Measurements from ENCODE around the gene CTNNAL1.
"Not testable (repeated sequence)": the region's sequence is repeated elsewhere in the genome, so short reads cannot be mapped to it uniquely, and the experiment has no call there.

Gene CTNNAL1

DNA sequence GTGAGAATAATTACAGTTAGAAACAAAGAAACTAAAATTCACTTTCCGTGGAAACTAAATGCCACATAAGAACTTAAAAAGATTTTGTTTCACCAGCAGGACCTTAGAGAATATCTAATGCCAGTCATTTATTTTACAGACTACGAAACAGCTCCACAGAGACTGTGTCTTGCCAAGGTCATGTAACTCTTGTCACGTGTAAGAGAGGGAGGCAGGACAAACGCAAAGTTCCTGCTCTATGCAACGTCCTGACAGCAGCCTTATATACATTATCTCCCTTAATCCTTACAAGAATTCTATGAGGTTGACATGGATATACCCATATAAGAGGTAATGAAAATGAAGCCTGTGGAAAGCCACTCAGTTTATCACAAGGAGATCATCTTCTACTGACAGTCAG is 39.4 kb downstream of the CTNNAL1 start:
- Histone ChIP-seq H3K79me2 (ENCODE audit: insufficient read depth, low read depth) (no peaks in the 10 kb centered on the region), H3K4me2 (no peak overlapping the region), H3K27me3 (ENCODE audit: insufficient read depth, low read depth) (no peaks in the 10 kb centered on the region), H4K20me1 (ENCODE audit: insufficient read depth) (no peaks in the 10 kb centered on the region), H3K4me3 (IDR thresholded peaks at IDR 0.05; ENCODE audit: insufficient read depth, low read depth, low read length) (no peak overlapping the region), H3K9ac (no peak overlapping the region), H2AFZ (ENCODE audit: low read depth) (no peak overlapping the region), H3K27ac (no peak overlapping the region), H3K36me3 (ENCODE audit: insufficient read depth) (no peaks in the 10 kb centered on the region), H3K4me1 (ENCODE audit: low read depth, poor library complexity, severe bottlenecking) (no peaks in the 10 kb centered on the region)
- TF ChIP-seq, protein P1, sequence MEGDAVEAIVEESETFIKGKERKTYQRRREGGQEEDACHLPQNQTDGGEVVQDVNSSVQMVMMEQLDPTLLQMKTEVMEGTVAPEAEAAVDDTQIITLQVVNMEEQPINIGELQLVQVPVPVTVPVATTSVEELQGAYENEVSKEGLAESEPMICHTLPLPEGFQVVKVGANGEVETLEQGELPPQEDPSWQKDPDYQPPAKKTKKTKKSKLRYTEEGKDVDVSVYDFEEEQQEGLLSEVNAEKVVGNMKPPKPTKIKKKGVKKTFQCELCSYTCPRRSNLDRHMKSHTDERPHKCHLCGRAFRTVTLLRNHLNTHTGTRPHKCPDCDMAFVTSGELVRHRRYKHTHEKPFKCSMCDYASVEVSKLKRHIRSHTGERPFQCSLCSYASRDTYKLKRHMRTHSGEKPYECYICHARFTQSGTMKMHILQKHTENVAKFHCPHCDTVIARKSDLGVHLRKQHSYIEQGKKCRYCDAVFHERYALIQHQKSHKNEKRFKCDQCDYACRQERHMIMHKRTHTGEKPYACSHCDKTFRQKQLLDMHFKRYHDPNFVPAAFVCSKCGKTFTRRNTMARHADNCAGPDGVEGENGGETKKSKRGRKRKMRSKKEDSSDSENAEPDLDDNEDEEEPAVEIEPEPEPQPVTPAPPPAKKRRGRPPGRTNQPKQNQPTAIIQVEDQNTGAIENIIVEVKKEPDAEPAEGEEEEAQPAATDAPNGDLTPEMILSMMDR (conservative IDR thresholded peaks at IDR 0.05; ENCODE audit: low read depth, low read length), result no peak

DNA sequence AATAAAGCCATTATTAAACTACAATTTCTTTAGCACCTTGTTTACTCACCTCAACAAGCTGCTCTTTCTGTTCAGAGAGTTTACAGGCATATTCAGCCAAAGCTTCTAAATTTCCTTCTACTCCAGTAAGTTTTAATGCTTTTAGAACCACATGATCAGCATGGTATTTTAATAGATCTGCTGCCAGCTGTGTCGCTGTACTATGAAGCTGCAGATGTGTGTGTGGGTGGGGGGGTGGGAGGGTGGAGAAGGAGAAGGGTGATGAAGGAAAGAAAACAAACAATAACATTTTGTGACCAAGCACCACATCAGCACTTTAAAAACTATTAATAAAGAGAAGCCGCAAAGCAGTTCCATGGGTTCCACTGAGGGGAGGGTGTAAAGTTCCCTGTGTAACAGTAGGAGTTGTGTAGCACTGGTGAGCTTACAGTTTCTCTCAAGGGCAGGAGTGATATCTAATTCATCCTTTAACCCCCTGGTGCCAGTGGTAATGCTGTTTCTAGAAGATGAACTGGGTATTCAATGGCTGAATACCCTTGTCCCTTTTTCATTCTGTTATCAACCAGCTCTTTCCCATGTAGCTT is 40.6 kb downstream of the CTNNAL1 start:
- Histone ChIP-seq H3K36me3 (ENCODE audit: insufficient read depth) (no peaks in the 10 kb centered on the region), H3K9ac (no peak overlapping the region), H4K20me1 (ENCODE audit: insufficient read depth) (no peaks in the 10 kb centered on the region), H3K4me1 (ENCODE audit: low read depth, poor library complexity, severe bottlenecking) (no peaks in the 10 kb centered on the region), H3K27me3 (ENCODE audit: insufficient read depth, low read depth) (no peaks in the 10 kb centered on the region), H3K27ac (no peak overlapping the region), H3K79me2 (ENCODE audit: insufficient read depth, low read depth) (no peaks in the 10 kb centered on the region), H3K4me2 (no peak overlapping the region), H2AFZ (ENCODE audit: low read depth) (no peak overlapping the region), H3K4me3 (IDR thresholded peaks at IDR 0.05; ENCODE audit: insufficient read depth, low read depth, low read length) (no peak overlapping the region)
- TF ChIP-seq, protein P1 (conservative IDR thresholded peaks at IDR 0.05; ENCODE audit: low read depth, low read length), result no peak

DNA sequence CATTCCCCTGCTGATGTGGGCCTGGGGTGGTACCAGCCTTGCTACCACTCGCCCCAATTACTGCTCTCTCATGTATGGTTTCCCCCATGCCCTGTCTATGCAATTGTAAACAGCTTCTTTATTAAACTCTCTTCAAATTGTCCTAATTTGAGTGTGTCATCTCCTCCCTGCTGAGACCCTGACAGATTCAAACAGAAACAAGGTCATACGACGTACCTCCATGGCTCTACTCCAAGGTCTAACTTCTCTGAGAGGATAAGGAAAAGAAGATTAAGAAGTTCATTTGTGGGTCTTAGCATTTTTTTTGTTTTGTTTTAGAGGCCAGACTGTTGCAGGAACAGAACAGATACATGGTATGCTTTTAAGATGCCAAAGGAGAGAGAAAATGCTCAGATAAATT is 41.1 kb downstream of the CTNNAL1 start:
- Histone ChIP-seq H3K9ac (no peak overlapping the region), H4K20me1 (ENCODE audit: insufficient read depth) (no peaks in the 10 kb centered on the region), H3K79me2 (ENCODE audit: insufficient read depth, low read depth) (no peaks in the 10 kb centered on the region), H2AFZ (ENCODE audit: low read depth) (no peak overlapping the region), H3K4me1 (ENCODE audit: low read depth, poor library complexity, severe bottlenecking) (no peaks in the 10 kb centered on the region), H3K4me2 (no peak overlapping the region), H3K36me3 (ENCODE audit: insufficient read depth) (no peaks in the 10 kb centered on the region), H3K27ac (no peak overlapping the region), H3K4me3 (IDR thresholded peaks at IDR 0.05; ENCODE audit: insufficient read depth, low read depth, low read length) (no peak overlapping the region), H3K27me3 (ENCODE audit: insufficient read depth, low read depth) (no peaks in the 10 kb centered on the region)
- TF ChIP-seq, protein P1 (conservative IDR thresholded peaks at IDR 0.05; ENCODE audit: low read depth, low read length), result no peak

DNA sequence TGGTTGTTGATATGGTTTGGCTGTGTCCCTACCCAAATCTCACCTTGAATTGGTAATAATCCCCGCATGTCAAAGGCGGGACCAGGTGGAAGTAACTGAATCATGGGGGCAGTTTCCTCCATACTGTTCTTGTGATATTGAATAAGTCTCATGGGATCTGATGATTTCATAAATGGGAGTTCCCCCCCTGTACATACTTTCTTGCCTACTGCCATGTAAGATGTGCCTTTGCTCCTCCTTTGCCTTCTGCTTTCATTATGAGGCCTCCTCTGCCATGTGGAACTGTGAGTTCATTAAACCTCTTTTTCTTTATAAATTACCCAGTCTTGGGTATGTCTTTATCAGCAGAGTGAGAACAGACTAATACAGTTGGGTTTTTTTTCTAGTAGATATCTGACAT is 41.9 kb downstream of the CTNNAL1 start:
- not testable (repeated sequence) for H3K9ac ChIP-seq; H3K36me3 ChIP-seq (ENCODE audit: insufficient read depth)

DNA sequence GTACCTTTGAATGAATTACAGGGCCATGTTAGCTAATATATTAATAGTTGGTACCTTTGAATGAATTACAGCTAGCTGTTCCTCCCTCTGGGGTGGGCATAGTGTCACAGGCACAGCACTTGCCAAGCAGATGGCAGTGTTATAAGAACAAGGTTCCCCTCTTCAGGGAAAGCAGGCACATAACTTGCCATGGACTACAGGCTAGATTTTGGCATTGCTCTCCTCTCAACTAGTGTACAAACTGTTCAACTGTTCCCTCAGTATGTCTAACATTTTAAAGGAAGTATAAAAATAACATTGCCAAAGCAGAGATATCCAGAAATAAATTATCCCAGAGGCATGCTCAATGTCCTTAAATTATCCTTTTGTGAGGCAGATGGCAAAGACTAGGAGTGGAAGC is 45.4 kb downstream of the CTNNAL1 start:
- Histone ChIP-seq H3K4me1 (ENCODE audit: low read depth, poor library complexity, severe bottlenecking) (no peaks in the 10 kb centered on the region), H3K27me3 (ENCODE audit: insufficient read depth, low read depth) (no peaks in the 10 kb centered on the region), H3K9ac (no peak overlapping the region), H2AFZ (ENCODE audit: low read depth) (no peak overlapping the region), H4K20me1 (ENCODE audit: insufficient read depth) (no peaks in the 10 kb centered on the region), H3K4me3 (IDR thresholded peaks at IDR 0.05; ENCODE audit: insufficient read depth, low read depth, low read length) (no peak overlapping the region), H3K36me3 (ENCODE audit: insufficient read depth) (no peaks in the 10 kb centered on the region; the same call in 1 of the 2 replicates), H3K79me2 (ENCODE audit: insufficient read depth, low read depth) (no peaks in the 10 kb centered on the region), H3K4me2 (no peak overlapping the region), H3K27ac (no peak overlapping the region)
- TF ChIP-seq, protein P1 (conservative IDR thresholded peaks at IDR 0.05; ENCODE audit: low read depth, low read length), result no peak

More for the DNA sequence above, 41.9 kb downstream of the CTNNAL1 start:
- not testable (repeated sequence) for H3K4me1 ChIP-seq (ENCODE audit: low read depth, poor library complexity, severe bottlenecking); H2AFZ ChIP-seq (ENCODE audit: low read depth); H4K20me1 ChIP-seq (ENCODE audit: insufficient read depth); H3K27ac ChIP-seq; H3K4me2 ChIP-seq; H3K27me3 ChIP-seq (ENCODE audit: insufficient read depth, low read depth); H3K79me2 ChIP-seq (ENCODE audit: insufficient read depth, low read depth); H3K4me3 ChIP-seq (IDR thresholded peaks at IDR 0.05; ENCODE audit: insufficient read depth, low read depth, low read length)

All from KMS-11 (cell line).